GM23338 (cell line): ENCODE data around the gene IMPDH1. TPM values are rescaled to one million over a fixed set of nuclear protein-coding genes. Genes with fewer than 3 reads are reported as not detected.

ENCODE experiments used
- ATAC-seq: fragments of 200-7000 bp; cut with Tn5 transposase; 3 replicates; pipeline ENCODE4 v1.9.1; 2020
- DNase-seq: peaks from one replicate; pipeline ENCODE4 v3.0.0-alpha.2; 2015; ENCODE audit warnings: low spot score
- H2AFZ ChIP-seq: fragments of 200-600 bp; sonication (generic); 2 replicates; pipeline ENCODE4 v1.8.0; 2016; ENCODE audit warnings: antibody characterized with exemption, mild to moderate bottlenecking, moderate library complexity
- H3F3A ChIP-seq: fragments of 200-600 bp; sonication (generic); replicated peaks from 2 replicates; pipeline ENCODE4 v1.8.0; 2017; ENCODE audit warnings: antibody characterized with exemption, mixed run types, low read depth
- H3K27ac ChIP-seq: fragments of 200-600 bp; sonication (generic); 2 replicates; pipeline ENCODE4 v1.6.1; 2016; ENCODE audit warnings: low read depth
- H3K27me3 ChIP-seq: fragments of 200-600 bp; sonication (generic); 2 replicates; pipeline ENCODE4 v1.8.0; 2016; ENCODE audit warnings: mild to moderate bottlenecking, mixed run types, moderate library complexity; ENCODE audit not compliant: insufficient read depth
- H3K36me3 ChIP-seq: fragments of 200-600 bp; sonication (generic); 2 replicates; pipeline ENCODE4 v1.8.0; 2016; ENCODE audit warnings: mild to moderate bottlenecking; ENCODE audit not compliant: insufficient read depth
- H3K4me1 ChIP-seq: fragments of 200-600 bp; sonication (generic); 2 replicates; pipeline ENCODE4 v1.8.0; 2016; ENCODE audit warnings: mild to moderate bottlenecking, moderate library complexity; ENCODE audit not compliant: insufficient read depth
- H3K4me2 ChIP-seq: fragments of 200-600 bp; sonication (generic); 2 replicates; pipeline ENCODE4 v1.7.1; 2017; ENCODE audit warnings: mixed run types
- H3K4me3 ChIP-seq: fragments of 200-600 bp; sonication (generic); 2 replicates; pipeline ENCODE4 v1.6.1; 2016; ENCODE audit warnings: mixed run types
- H3K79me2 ChIP-seq: fragments of 200-600 bp; sonication (generic); replicated peaks from 2 replicates; pipeline ENCODE4 v1.8.0; 2017; ENCODE audit warnings: mild to moderate bottlenecking; ENCODE audit not compliant: insufficient read depth
- H3K9me2 ChIP-seq: fragments of 200-600 bp; sonication (generic); 2 replicates; pipeline ENCODE4 v1.8.0; 2017; ENCODE audit not compliant: insufficient read depth
- H4K20me1 ChIP-seq: fragments of 200-600 bp; sonication (generic); replicated peaks from 2 replicates; pipeline ENCODE4 v1.8.0; 2017; ENCODE audit warnings: mild to moderate bottlenecking; ENCODE audit not compliant: insufficient read depth
- H3K27ac Mint-ChIP-seq: 2 replicates; pipeline ENCODE4 v1.8.0; 2020; ENCODE audit warnings: inconsistent platforms, mild to moderate bottlenecking, moderate library complexity, mixed read lengths
- H3K27me3 Mint-ChIP-seq: 3 replicates; pipeline ENCODE4 v1.8.0; 2022; ENCODE audit warnings: low read depth, mild to moderate bottlenecking, moderate library complexity, mixed read lengths, inconsistent platforms; ENCODE audit not compliant: insufficient read depth, poor library complexity
- H3K36me3 Mint-ChIP-seq: 3 replicates; pipeline ENCODE4 v1.8.0; 2021; ENCODE audit warnings: low read depth, mild to moderate bottlenecking, inconsistent platforms, moderate library complexity, mixed read lengths
- H3K4me1 Mint-ChIP-seq: 3 replicates; pipeline ENCODE4 v1.8.0; 2020; ENCODE audit warnings: mild to moderate bottlenecking, inconsistent platforms, mixed read lengths
- H3K4me3 Mint-ChIP-seq: 3 replicates; pipeline ENCODE4 v1.8.0; 2021; ENCODE audit warnings: moderate library complexity, mild to moderate bottlenecking, inconsistent platforms, mixed read lengths
- H3K9me3 Mint-ChIP-seq: 3 replicates; pipeline ENCODE4 v1.8.0; 2020; ENCODE audit warnings: moderate library complexity, mild to moderate bottlenecking, inconsistent platforms, mixed read lengths
- CREB1 ChIP-seq: fragments of 250-450 bp; sonication (Bioruptor Pico); IDR thresholded peaks from 2 replicates; pipeline ENCODE4 v1.5.0; 2020; ENCODE audit warnings: low read depth, mild to moderate bottlenecking, moderate library complexity
- EZH2 ChIP-seq: fragments of 200-600 bp; sonication (generic); IDR thresholded peaks from one replicate; pipeline ENCODE4 v1.8.0; 2017; ENCODE audit warnings: antibody characterized with exemption, mild to moderate bottlenecking, low read depth; ENCODE audit not compliant: unreplicated experiment
- EZH2phosphoT487 ChIP-seq: fragments of 200-600 bp; sonication (generic); IDR thresholded peaks from one replicate; pipeline ENCODE4 v1.8.1; 2018; ENCODE audit warnings: antibody characterized with exemption; ENCODE audit not compliant: unreplicated experiment
- JUNB ChIP-seq: IDR thresholded peaks from one replicate; pipeline ENCODE4 v1.6.1; 2016; ENCODE audit warnings: antibody characterized with exemption; ENCODE audit not compliant: unreplicated experiment
- NANOG ChIP-seq: IDR thresholded peaks from 2 replicates; pipeline ENCODE4 v1.6.1; 2016; ENCODE audit warnings: antibody characterized with exemption, borderline replicate concordance
- POLR2AphosphoS5 ChIP-seq: IDR thresholded peaks from 2 replicates; pipeline ENCODE4 v1.6.1; 2016; ENCODE audit warnings: antibody characterized with exemption, low read depth
- STAT1 ChIP-seq: IDR thresholded peaks from one replicate; pipeline ENCODE4 v1.6.1; 2016; ENCODE audit warnings: antibody characterized with exemption; ENCODE audit not compliant: unreplicated experiment
- ZNF114 ChIP-seq: fragments of 250-450 bp; sonication (Bioruptor Pico); IDR thresholded peaks from 2 replicates; pipeline ENCODE4 v1.5.0; 2020; ENCODE audit warnings: mild to moderate bottlenecking, moderate library complexity
- ZNF331 ChIP-seq: fragments of 250-450 bp; sonication (Bioruptor Pico); IDR thresholded peaks from 2 replicates; pipeline ENCODE4 v1.5.0; 2020; ENCODE audit warnings: low read depth, mild to moderate bottlenecking, moderate library complexity
- polyA plus RNA-seq: library from polyadenylated mRNA; unstranded; fragments of >200 nt; fragmentation: Nextera tagmentation; extraction: Ambion mirVana; gene quantifications from 2 replicates; pipeline ENCODE4 v1.2.1, GENCODE V29; 2016
- total RNA-seq: library from RNA; depleted of rRNA; stranded (reverse); fragments of >200 nt; shearing (Covaris generic); gene quantifications from 2 replicates; pipeline ENCODE4 v1.2.3, GENCODE V29; 2014
- TF ChIP-seq, protein P1 (sequence below): fragments of 250-450 bp; sonication (Bioruptor Pico); IDR thresholded peaks from 2 replicates; pipeline ENCODE4 v1.5.0; 2020; ENCODE audit warnings: mild to moderate bottlenecking, moderate library complexity
- TF ChIP-seq, protein P2 (sequence below): IDR thresholded peaks from 2 replicates; pipeline ENCODE4 v1.6.1; 2016; ENCODE audit warnings: antibody characterized with exemption
- TF ChIP-seq, protein P3 (sequence below): IDR thresholded peaks from one replicate; pipeline ENCODE4 v1.6.1; 2018; ENCODE audit warnings: antibody characterized with exemption; ENCODE audit not compliant: unreplicated experiment

Gene IMPDH1
- total and polyA plus RNA-seq, 2 experiments from 2014 or later, result 16.4 to 48.3 TPM

DNA sequence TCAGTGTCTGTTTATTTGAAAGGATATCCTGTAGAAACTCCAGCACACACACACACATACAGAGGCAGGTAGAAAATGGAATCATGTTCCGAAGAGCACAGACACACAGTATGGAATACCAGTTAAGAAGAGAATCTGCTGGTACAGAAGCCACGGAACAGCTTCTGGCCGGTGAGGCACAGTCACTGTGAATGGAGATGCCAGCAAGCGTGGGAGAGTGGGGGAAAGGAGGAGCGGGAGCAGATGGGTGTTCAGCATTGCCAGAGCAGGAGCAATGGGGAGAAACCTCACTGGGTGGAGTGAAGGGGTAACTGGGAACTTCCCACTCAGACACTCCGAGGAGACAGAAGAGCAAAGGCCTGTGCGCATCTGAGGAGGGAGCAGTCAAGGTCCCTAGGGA lies 9.5 kb upstream of the IMPDH1 start:
- H3K36me3 Mint-ChIP-seq, result no peaks in the 10 kb centered on the region
- Histone ChIP-seq H3K36me3 (no peaks in the 10 kb centered on the region), H3K4me2 (no peak overlapping the region), H3K79me2 (no peaks in the 10 kb centered on the region), H3K9me2 (no peaks in the 10 kb centered on the region), H3F3A (no peaks in the 10 kb centered on the region), H3K4me1 (no peaks in the 10 kb centered on the region), H3K27me3 (peaks cover 6% of the 10 kb centered on the region; the same call in 1 of the 2 replicates), H4K20me1 (no peaks in the 10 kb centered on the region), H2AFZ (no peak overlapping the region), H3K4me3 (no peak overlapping the region), H3K27ac (no peak overlapping the region)
- no peak for TF ChIP-seq ZNF114 (CRISPR knock-in tag)
- no peak for TF ChIP-seq CREB1 (CRISPR knock-in tag)
- TF ChIP-seq EZH2phosphoT487, result no peak
- TF ChIP-seq POLR2AphosphoS5, result no peak
- TF ChIP-seq, protein P1, sequence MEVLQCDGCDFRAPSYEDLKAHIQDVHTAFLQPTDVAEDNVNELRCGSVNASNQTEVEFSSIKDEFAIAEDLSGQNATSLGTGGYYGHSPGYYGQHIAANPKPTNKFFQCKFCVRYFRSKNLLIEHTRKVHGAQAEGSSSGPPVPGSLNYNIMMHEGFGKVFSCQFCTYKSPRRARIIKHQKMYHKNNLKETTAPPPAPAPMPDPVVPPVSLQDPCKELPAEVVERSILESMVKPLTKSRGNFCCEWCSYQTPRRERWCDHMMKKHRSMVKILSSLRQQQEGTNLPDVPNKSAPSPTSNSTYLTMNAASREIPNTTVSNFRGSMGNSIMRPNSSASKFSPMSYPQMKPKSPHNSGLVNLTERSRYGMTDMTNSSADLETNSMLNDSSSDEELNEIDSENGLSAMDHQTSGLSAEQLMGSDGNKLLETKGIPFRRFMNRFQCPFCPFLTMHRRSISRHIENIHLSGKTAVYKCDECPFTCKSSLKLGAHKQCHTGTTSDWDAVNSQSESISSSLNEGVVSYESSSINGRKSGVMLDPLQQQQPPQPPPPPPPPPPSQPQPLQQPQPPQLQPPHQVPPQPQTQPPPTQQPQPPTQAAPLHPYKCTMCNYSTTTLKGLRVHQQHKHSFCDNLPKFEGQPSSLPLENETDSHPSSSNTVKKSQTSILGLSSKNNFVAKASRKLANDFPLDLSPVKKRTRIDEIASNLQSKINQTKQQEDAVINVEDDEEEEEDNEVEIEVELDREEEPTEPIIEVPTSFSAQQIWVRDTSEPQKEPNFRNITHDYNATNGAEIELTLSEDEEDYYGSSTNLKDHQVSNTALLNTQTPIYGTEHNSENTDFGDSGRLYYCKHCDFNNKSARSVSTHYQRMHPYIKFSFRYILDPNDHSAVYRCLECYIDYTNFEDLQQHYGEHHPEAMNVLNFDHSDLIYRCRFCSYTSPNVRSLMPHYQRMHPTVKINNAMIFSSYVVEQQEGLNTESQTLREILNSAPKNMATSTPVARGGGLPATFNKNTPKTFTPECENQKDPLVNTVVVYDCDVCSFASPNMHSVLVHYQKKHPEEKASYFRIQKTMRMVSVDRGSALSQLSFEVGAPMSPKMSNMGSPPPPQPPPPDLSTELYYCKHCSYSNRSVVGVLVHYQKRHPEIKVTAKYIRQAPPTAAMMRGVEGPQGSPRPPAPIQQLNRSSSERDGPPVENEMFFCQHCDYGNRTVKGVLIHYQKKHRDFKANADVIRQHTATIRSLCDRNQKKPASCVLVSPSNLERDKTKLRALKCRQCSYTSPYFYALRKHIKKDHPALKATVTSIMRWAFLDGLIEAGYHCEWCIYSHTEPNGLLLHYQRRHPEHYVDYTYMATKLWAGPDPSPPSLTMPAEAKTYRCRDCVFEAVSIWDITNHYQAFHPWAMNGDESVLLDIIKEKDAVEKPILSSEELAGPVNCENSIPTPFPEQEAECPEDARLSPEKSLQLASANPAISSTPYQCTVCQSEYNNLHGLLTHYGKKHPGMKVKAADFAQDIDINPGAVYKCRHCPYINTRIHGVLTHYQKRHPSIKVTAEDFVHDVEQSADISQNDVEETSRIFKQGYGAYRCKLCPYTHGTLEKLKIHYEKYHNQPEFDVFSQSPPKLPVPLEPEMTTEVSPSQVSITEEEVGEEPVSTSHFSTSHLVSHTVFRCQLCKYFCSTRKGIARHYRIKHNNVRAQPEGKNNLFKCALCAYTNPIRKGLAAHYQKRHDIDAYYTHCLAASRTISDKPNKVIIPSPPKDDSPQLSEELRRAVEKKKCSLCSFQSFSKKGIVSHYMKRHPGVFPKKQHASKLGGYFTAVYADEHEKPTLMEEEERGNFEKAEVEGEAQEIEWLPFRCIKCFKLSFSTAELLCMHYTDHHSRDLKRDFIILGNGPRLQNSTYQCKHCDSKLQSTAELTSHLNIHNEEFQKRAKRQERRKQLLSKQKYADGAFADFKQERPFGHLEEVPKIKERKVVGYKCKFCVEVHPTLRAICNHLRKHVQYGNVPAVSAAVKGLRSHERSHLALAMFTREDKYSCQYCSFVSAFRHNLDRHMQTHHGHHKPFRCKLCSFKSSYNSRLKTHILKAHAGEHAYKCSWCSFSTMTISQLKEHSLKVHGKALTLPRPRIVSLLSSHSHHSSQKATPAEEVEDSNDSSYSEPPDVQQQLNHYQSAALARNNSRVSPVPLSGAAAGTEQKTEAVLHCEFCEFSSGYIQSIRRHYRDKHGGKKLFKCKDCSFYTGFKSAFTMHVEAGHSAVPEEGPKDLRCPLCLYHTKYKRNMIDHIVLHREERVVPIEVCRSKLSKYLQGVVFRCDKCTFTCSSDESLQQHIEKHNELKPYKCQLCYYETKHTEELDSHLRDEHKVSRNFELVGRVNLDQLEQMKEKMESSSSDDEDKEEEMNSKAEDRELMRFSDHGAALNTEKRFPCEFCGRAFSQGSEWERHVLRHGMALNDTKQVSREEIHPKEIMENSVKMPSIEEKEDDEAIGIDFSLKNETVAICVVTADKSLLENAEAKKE, result no peak
- TF ChIP-seq, protein P2, sequence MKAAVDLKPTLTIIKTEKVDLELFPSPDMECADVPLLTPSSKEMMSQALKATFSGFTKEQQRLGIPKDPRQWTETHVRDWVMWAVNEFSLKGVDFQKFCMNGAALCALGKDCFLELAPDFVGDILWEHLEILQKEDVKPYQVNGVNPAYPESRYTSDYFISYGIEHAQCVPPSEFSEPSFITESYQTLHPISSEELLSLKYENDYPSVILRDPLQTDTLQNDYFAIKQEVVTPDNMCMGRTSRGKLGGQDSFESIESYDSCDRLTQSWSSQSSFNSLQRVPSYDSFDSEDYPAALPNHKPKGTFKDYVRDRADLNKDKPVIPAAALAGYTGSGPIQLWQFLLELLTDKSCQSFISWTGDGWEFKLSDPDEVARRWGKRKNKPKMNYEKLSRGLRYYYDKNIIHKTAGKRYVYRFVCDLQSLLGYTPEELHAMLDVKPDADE, result no peak
- no peak for TF ChIP-seq EZH2
- TF ChIP-seq STAT1, result no peak
- no peak for TF ChIP-seq ZNF331 (CRISPR knock-in tag)
- TF ChIP-seq, protein P3, sequence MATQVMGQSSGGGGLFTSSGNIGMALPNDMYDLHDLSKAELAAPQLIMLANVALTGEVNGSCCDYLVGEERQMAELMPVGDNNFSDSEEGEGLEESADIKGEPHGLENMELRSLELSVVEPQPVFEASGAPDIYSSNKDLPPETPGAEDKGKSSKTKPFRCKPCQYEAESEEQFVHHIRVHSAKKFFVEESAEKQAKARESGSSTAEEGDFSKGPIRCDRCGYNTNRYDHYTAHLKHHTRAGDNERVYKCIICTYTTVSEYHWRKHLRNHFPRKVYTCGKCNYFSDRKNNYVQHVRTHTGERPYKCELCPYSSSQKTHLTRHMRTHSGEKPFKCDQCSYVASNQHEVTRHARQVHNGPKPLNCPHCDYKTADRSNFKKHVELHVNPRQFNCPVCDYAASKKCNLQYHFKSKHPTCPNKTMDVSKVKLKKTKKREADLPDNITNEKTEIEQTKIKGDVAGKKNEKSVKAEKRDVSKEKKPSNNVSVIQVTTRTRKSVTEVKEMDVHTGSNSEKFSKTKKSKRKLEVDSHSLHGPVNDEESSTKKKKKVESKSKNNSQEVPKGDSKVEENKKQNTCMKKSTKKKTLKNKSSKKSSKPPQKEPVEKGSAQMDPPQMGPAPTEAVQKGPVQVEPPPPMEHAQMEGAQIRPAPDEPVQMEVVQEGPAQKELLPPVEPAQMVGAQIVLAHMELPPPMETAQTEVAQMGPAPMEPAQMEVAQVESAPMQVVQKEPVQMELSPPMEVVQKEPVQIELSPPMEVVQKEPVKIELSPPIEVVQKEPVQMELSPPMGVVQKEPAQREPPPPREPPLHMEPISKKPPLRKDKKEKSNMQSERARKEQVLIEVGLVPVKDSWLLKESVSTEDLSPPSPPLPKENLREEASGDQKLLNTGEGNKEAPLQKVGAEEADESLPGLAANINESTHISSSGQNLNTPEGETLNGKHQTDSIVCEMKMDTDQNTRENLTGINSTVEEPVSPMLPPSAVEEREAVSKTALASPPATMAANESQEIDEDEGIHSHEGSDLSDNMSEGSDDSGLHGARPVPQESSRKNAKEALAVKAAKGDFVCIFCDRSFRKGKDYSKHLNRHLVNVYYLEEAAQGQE, result no peak
- TF ChIP-seq NANOG, result no peak
- TF ChIP-seq JUNB, result no peak
- H3K4me1 Mint-ChIP-seq, result no peaks in the 10 kb centered on the region
- H3K9me3 Mint-ChIP-seq, result no peaks in the 10 kb centered on the region
- H3K27ac Mint-ChIP-seq, result no peak overlapping the region
- H3K4me3 Mint-ChIP-seq, result no peak overlapping the region
- H3K27me3 Mint-ChIP-seq, result peaks cover 7% of the 10 kb centered on the region
- DNase-seq (no peak), ATAC-seq (no peak)
